ENCODE results near the gene EPC2. TPM values are rescaled to one million over a fixed set of nuclear protein-coding genes. Genes with fewer than 3 reads are reported as not detected.
A peak's percentile ranks its signal among the peaks of the same experiment; 100 is the strongest.

The EPC2 gene, protein sequence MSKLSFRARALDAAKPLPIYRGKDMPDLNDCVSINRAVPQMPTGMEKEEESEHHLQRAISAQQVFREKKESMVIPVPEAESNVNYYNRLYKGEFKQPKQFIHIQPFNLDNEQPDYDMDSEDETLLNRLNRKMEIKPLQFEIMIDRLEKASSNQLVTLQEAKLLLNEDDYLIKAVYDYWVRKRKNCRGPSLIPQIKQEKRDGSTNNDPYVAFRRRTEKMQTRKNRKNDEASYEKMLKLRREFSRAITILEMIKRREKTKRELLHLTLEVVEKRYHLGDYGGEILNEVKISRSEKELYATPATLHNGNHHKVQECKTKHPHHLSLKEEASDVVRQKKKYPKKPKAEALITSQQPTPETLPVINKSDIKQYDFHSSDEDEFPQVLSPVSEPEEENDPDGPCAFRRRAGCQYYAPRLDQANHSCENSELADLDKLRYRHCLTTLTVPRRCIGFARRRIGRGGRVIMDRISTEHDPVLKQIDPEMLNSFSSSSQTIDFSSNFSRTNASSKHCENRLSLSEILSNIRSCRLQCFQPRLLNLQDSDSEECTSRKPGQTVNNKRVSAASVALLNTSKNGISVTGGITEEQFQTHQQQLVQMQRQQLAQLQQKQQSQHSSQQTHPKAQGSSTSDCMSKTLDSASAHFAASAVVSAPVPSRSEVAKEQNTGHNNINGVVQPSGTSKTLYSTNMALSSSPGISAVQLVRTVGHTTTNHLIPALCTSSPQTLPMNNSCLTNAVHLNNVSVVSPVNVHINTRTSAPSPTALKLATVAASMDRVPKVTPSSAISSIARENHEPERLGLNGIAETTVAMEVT
- total RNA-seq: 52.1 and 52.6 TPM in 2 replicates

GRCh38 chr2:148643998-148644882, at the start of gene EPC2:
TSS of gene EPC2 (plus strand) at chr2:148644751. CDS start at chr2:148645018, 267 bp downstream.
- POLR2A ChIA-PET: interaction anchor here (0.9 to 1.5 kb wide), 3 partner anchors 9 to 624 kb away, joined by 3 to 4 read pairs (median 3); partner anchors contain the start of genes MBD5 and ORC4
- Mint-ChIP-seq H3K9me3 (no peaks in the 10 kb centered on the region), H3K4me1 (peaks cover 41% of the 10 kb centered on the region), H3K36me3 (ENCODE audit: low read depth) (peaks cover 18% of the 10 kb centered on the region), H3K27me3 (no peaks in the 10 kb centered on the region), H3K4me3 (peak within 1 kb of the TSS; percentile 89), H3K27ac (peak within 1 kb of the TSS; percentile 99)
- DNase-seq (peak; percentile 93), ATAC-seq (ENCODE audit: low read depth) (peak; percentile 53)
- CTCF ChIA-PET: interaction anchor here (1.0 kb wide), 1 partner anchor 76 kb away, joined by 3 read pairs; no protein-coding TSS in a partner anchor
- no peak for TF ChIP-seq CTCF (IDR thresholded peaks at IDR 0.05)
- intact Hi-C loops (cut with micrococcal nuclease): loop anchor here (1.0 to 5.0 kb wide), 7 partner anchors 12 to 943 kb away; partner anchors contain the start of genes KIF5C and MMADHC

- no peak overlapping the region for H3K4me3 Mint-ChIP-seq
- no peak overlapping the region for H3K27ac Mint-ChIP-seq
- H3K36me3 Mint-ChIP-seq (ENCODE audit: low read depth): no peaks in the 10 kb centered on the region
- DNase-seq: no peak
- no peak for TF ChIP-seq CTCF (IDR thresholded peaks at IDR 0.05)
- H3K27me3 Mint-ChIP-seq: peaks cover 5% of the 10 kb centered on the region
- CTCF ChIA-PET: no interaction called here
- intact Hi-C loops (cut with micrococcal nuclease): no loop called here
- no peak for ATAC-seq (ENCODE audit: low read depth)
- H3K4me1 Mint-ChIP-seq: peaks cover 3% of the 10 kb centered on the region
- POLR2A ChIA-PET: no interaction called here
- no peaks in the 10 kb centered on the region for H3K9me3 Mint-ChIP-seq
Observed at GRCh38 chr2:148596018-148596417, 48.5 kb upstream of the EPC2 start.

GRCh38 chr2:148599109-148599991, 45.2 kb upstream of the EPC2 start:
- no peak for TF ChIP-seq CTCF (IDR thresholded peaks at IDR 0.05)
- H3K9me3 Mint-ChIP-seq: peaks cover 5% of the 10 kb centered on the region
- H3K4me3 Mint-ChIP-seq: no peak overlapping the region
- peaks cover 3% of the 10 kb centered on the region for H3K4me1 Mint-ChIP-seq
- POLR2A ChIA-PET: no interaction called here
- peaks cover 7% of the 10 kb centered on the region for H3K27me3 Mint-ChIP-seq
- ATAC-seq (ENCODE audit: low read depth) (no peak), DNase-seq (no peak)
- no peaks in the 10 kb centered on the region for H3K36me3 Mint-ChIP-seq (ENCODE audit: low read depth)
- intact Hi-C loops (cut with micrococcal nuclease): no loop called here
- CTCF ChIA-PET: no interaction called here
- no peak overlapping the region for H3K27ac Mint-ChIP-seq

DNA sequence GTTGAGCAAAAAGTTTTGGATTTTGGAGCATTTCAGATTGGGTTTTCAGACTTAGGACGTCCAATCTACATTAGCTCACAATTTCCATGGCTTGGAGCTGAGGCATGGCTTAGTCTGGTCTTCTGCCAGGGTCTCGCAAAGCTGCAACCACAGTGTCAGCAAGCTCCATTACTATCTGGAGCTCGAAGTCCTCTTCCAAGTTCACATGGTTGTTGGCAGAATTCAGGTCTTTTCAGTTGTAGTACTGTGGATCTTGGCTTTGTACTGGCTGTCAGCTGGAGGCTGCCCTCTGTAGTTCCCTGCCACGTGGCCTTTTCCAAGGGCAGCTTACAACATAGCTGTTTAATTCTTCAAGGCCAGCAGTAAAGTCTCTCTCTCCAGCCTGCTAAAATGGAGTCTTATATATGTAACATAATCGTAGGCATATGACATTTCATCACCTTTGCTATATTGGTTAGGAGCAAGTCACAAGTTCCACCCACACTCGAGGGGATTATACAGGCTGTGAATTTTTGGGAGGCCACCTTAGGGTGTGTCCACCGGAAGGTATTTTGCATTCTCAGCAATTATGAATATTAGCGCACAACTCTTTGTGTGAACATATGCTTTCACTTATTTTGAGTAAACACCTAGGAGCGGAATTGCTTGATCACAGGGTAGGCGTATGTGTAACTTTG, 41.5 kb upstream of the EPC2 start:
- H3K36me3 Mint-ChIP-seq (ENCODE audit: low read depth): no peaks in the 10 kb centered on the region
- no peak overlapping the region for H3K27ac Mint-ChIP-seq
- POLR2A ChIA-PET: no interaction called here
- DNase-seq (no peak), ATAC-seq (ENCODE audit: low read depth) (no peak)
- intact Hi-C loops (cut with micrococcal nuclease): no loop called here
- peaks cover 6% of the 10 kb centered on the region for H3K27me3 Mint-ChIP-seq
- peaks cover 5% of the 10 kb centered on the region for H3K9me3 Mint-ChIP-seq
- CTCF ChIA-PET: no interaction called here
- peaks cover 3% of the 10 kb centered on the region for H3K4me1 Mint-ChIP-seq
- TF ChIP-seq CTCF (IDR thresholded peaks at IDR 0.05): no peak
- H3K4me3 Mint-ChIP-seq: no peak overlapping the region

Measured in activated B cell treated with CpG ODN at 0.5 μM for 24 hours (primary cell).